ENCODE measurements around the gene FBXO47. TPM values are rescaled to one million over a fixed set of nuclear protein-coding genes. Genes with fewer than 3 reads are reported as not detected.

The FBXO47 gene
- total and polyA plus RNA-seq, 9 of the 15 experiments (the other 6 are each of a cell fraction or from before 2014, with no cell fraction given), result not detected

- Histone ChIP-seq H4K20me1 (replicated peaks; ENCODE audit: control insufficient read depth, insufficient read depth, low read length) (peaks cover 30% of the 10 kb centered on the region), H3K36me3 (ENCODE audit: control insufficient read depth, insufficient read depth, low read length) (peaks cover 86% of the 10 kb centered on the region; the same call in 2 of the 3 replicates), H3K27ac (ENCODE audit: extremely low read depth, low read depth, low read length) (no peak overlapping the region), H3K9ac (ENCODE audit: insufficient read depth in 1 of 2, low read depth in 2 of 2, low read length in 2 of 2) (peak overlapping the region in 1 of 2 experiments; percentile 77; a peak in 2 of 4 replicates), H3K27me3 (ENCODE audit: control insufficient read depth in 2 of 2, insufficient read depth in 2 of 2, low read length in 2 of 2) (no peaks in the 10 kb centered on the region), H3K4me3 (no peak overlapping the region), H3K4me1 (replicated peaks in 1 of 2; ENCODE audit: control insufficient read depth in 2 of 2, insufficient read depth in 2 of 2, low read length in 2 of 2) (peaks cover 20 to 30% of the 10 kb centered on the region in 2 experiments; a peak in 4 of 5 replicates), H3K79me2 (ENCODE audit: control insufficient read depth, insufficient read depth, low read length) (peaks cover 12% of the 10 kb centered on the region; the same call in 2 of the 3 replicates), H3K9me3 (replicated peaks; ENCODE audit: control insufficient read depth, insufficient read depth, low read depth, low read length) (no peaks in the 10 kb centered on the region), H3K9me1 (ENCODE audit: control insufficient read depth, insufficient read depth, low read length) (peaks cover 6% of the 10 kb centered on the region), H3K4me2 (ENCODE audit: insufficient read depth, low read length) (no peak overlapping the region), H2AFZ (ENCODE audit: low read depth, low read length) (no peak overlapping the region)
- ChIA-PET CTCF (ENCODE audit: low intra/inter-chr PET ratio) (no interaction called here), POLR2A (no interaction called here)
- FAIRE-seq (no peak), ATAC-seq (no peak), DNase-seq (ENCODE audit: extremely low read depth in 1 of 4, low spot score in 3 of 4) (no peak)
- in situ Hi-C loops (cut with MboI) (no loop called here), intact Hi-C loops (cut with micrococcal nuclease) (no loop called here)
- 88% methylated on average over 7 of the region's 8 CpGs for WGBS (ENCODE audit: insufficient coverage, low coverage, missing lambda C conversion rate)
- BruUV-seq (replicated peaks), result no TSS peak
- no peak for TF ChIP-seq FOXA3 (CRISPR knock-in tag; conservative IDR thresholded peaks at IDR 0.05 in 1 of 2, IDR thresholded peaks at IDR 0.05 in 1 of 2)
- no peak for TF ChIP-seq IFI16 (CRISPR knock-in tag; IDR thresholded peaks at IDR 0.05)
- TF ChIP-seq SAFB2 (IDR thresholded peaks at IDR 0.05; ENCODE audit: borderline replicate concordance, low read depth, low read length, severe bottlenecking), result no peak
- TF ChIP-seq U2AF2 (optimal IDR thresholded peaks at IDR 0.05; ENCODE audit: low read depth, low read length), result no peak
- TF ChIP-seq ZNF436 (CRISPR knock-in tag; IDR thresholded peaks at IDR 0.05), result no peak
- TF ChIP-seq NR1H2 (CRISPR knock-in tag; IDR thresholded peaks at IDR 0.05), result no peak
- no peak for TF ChIP-seq PTBP1 (IDR thresholded peaks at IDR 0.05; ENCODE audit: low read depth, low read length)
- no peak for TF ChIP-seq ZNF124 (CRISPR knock-in tag; IDR thresholded peaks at IDR 0.05)
- no peak for TF ChIP-seq RBM15 (IDR thresholded peaks at IDR 0.05; ENCODE audit: insufficient read depth, low read length)
- no peak for TF ChIP-seq CUX1 (CRISPR knock-in tag; IDR thresholded peaks at IDR 0.05)
- TF ChIP-seq ZBTB9 (CRISPR knock-in tag; IDR thresholded peaks at IDR 0.05), result no peak
- no peak for TF ChIP-seq MYC (IDR thresholded peaks at IDR 0.05; ENCODE audit: low read depth, low read length)
- no peak for TF ChIP-seq MYC (CRISPR knock-in tag; IDR thresholded peaks at IDR 0.05; ENCODE audit: borderline replicate concordance, low read depth)
- TF ChIP-seq PML (IDR thresholded peaks at IDR 0.05; ENCODE audit: low read length), result no peak
- TF ChIP-seq ZNF551 (CRISPR knock-in tag; IDR thresholded peaks at IDR 0.05), result no peak
Measured at GRCh38 chr17:38890410-38890746, 76.8 kb downstream of the FBXO47 start.

Data from K562 (cell line).